Neural cell (in vitro differentiated cells): ENCODE measurements around the gene TTR. TPM values are rescaled to one million over a fixed set of nuclear protein-coding genes. Genes with fewer than 3 reads are reported as not detected.
A peak's percentile ranks its signal among the peaks of the same experiment; 100 is the strongest.

ENCODE experiments used
- H2AFZ ChIP-seq: fragments of 200-600, 300-800 bp; sonication (generic), shearing (Covaris generic); 2 replicates; pipeline ENCODE4 v1.6.0; 2014; ENCODE audit warnings: low read depth, mild to moderate bottlenecking, antibody characterized with exemption, low read length, moderate library complexity
- H3F3A ChIP-seq: fragments of 200-600 bp; shearing (Covaris generic); 2 replicates; pipeline ENCODE4 v1.6.1; 2016; ENCODE audit warnings: mild to moderate bottlenecking, moderate library complexity, mixed read lengths, antibody characterized with exemption, low read length; ENCODE audit not compliant: insufficient read depth, poor library complexity, severe bottlenecking
- H3K27ac ChIP-seq: fragments of 200-600, 300-800 bp; sonication (generic), shearing (Covaris generic); 2 replicates; pipeline ENCODE4 v1.5.1; 2014; ENCODE audit warnings: mild to moderate bottlenecking, low read length, moderate library complexity
- H3K27me3 ChIP-seq: fragments of 300-800, 200-600 bp; sonication (generic), shearing (Covaris generic); 2 replicates; pipeline ENCODE4 v1.6.0; 2014; ENCODE audit warnings: mild to moderate bottlenecking, low read depth, low read length, moderate library complexity; ENCODE audit not compliant: insufficient read depth
- H3K36me3 ChIP-seq: fragments of 300-800, 200-600 bp; sonication (generic), shearing (Covaris generic); 2 replicates; pipeline ENCODE4 v1.5.1; 2014; ENCODE audit warnings: mild to moderate bottlenecking, antibody characterized with exemption, low read length, moderate library complexity; ENCODE audit not compliant: insufficient read depth
- H3K4me2 ChIP-seq: fragments of 300-800, 200-600 bp; sonication (generic), shearing (Covaris generic); 2 replicates; pipeline ENCODE4 v1.6.0; 2014; ENCODE audit warnings: mild to moderate bottlenecking, low read length
- H3K4me3 ChIP-seq: fragments of 300-800, 200-600 bp; sonication (generic), shearing (Covaris generic); 2 replicates; pipeline ENCODE4 v1.5.1; 2014; ENCODE audit warnings: mild to moderate bottlenecking, low read length, moderate library complexity
- H3K79me2 ChIP-seq: fragments of 200-600 bp; shearing (Covaris generic); replicated peaks from 2 replicates; pipeline ENCODE4 v1.6.0; 2014; ENCODE audit warnings: mild to moderate bottlenecking, low read length, moderate library complexity; ENCODE audit not compliant: insufficient read depth
- H3K9ac ChIP-seq: fragments of 300-800, 200-600 bp; sonication (generic), shearing (Covaris generic); 2 replicates; pipeline ENCODE4 v1.6.1; 2016; ENCODE audit warnings: mild to moderate bottlenecking, low read length, mixed read lengths
- H3K9me2 ChIP-seq: fragments of 200-600 bp; shearing (Covaris generic); 2 replicates; pipeline ENCODE4 v1.6.1; 2016; ENCODE audit warnings: mild to moderate bottlenecking, low read length, mixed read lengths; ENCODE audit not compliant: insufficient read depth
- H3K9me3 ChIP-seq: fragments of 200-600, 300-800 bp; sonication (generic), shearing (Covaris generic); 2 replicates; pipeline ENCODE4 v1.6.1; 2016; ENCODE audit warnings: mild to moderate bottlenecking, mixed run types, low read length, moderate library complexity, mixed read lengths
- H4K20me1 ChIP-seq: fragments of 200-600 bp; shearing (Covaris generic); 2 replicates; pipeline ENCODE4 v1.6.1; 2016; ENCODE audit warnings: mild to moderate bottlenecking, mixed run types; ENCODE audit not compliant: insufficient read depth
- CTCF ChIP-seq: fragments of 450-650 bp; IDR thresholded peaks from 2 replicates; pipeline ENCODE4 v1.5.1; 2014; ENCODE audit warnings: antibody characterized with exemption, mild to moderate bottlenecking, moderate library complexity; ENCODE audit not compliant: poor library complexity, severe bottlenecking
- EP300 ChIP-seq: fragments of 450-650 bp; conservative IDR thresholded peaks from 2 replicates; pipeline ENCODE4 v1.6.1; 2014; ENCODE audit warnings: antibody characterized with exemption, mild to moderate bottlenecking, moderate library complexity; ENCODE audit not compliant: poor library complexity, severe bottlenecking
- EZH2 ChIP-seq: fragments of 200-600, 300-800 bp; shearing (Covaris generic), sonication (generic); IDR thresholded peaks from 2 replicates; pipeline ENCODE4 v1.6.1; 2014; ENCODE audit warnings: antibody characterized with exemption, low read length, borderline replicate concordance, mild to moderate bottlenecking; ENCODE audit not compliant: insufficient read depth, poor library complexity, severe bottlenecking
- MXI1 ChIP-seq: fragments of 450-650 bp; conservative IDR thresholded peaks from 2 replicates; pipeline ENCODE4 v1.6.1; 2014; ENCODE audit warnings: antibody characterized with exemption, mild to moderate bottlenecking; ENCODE audit not compliant: poor library complexity, severe bottlenecking
- POLR2AphosphoS5 ChIP-seq: IDR thresholded peaks from 2 replicates; pipeline ENCODE4 v1.6.1; 2012
- RAD21 ChIP-seq: fragments of 450-650 bp; conservative IDR thresholded peaks from 2 replicates; pipeline ENCODE4 v1.6.1; 2014; ENCODE audit warnings: antibody characterized with exemption, mild to moderate bottlenecking, moderate library complexity
- REST ChIP-seq: IDR thresholded peaks from 2 replicates; pipeline ENCODE4 v1.6.1; 2012; ENCODE audit warnings: borderline replicate concordance
- SMC3 ChIP-seq: fragments of 450-650 bp; conservative IDR thresholded peaks from 2 replicates; pipeline ENCODE4 v1.6.1; 2014; ENCODE audit warnings: antibody characterized with exemption, mild to moderate bottlenecking, moderate library complexity; ENCODE audit not compliant: poor library complexity
- TAF1 ChIP-seq: IDR thresholded peaks from 2 replicates; pipeline ENCODE4 v1.6.1; 2012; ENCODE audit warnings: low read depth
- polyA minus RNA-seq: library from RNA; depleted of rRNA, polyadenylated mRNA; stranded (reverse); fragments of >200 nt; gene quantifications from 2 replicates; pipeline ENCODE4 v1.2.3, GENCODE V29; 2014
- polyA plus RNA-seq: library from polyadenylated mRNA; depleted of rRNA; stranded (reverse); fragments of >200 nt; gene quantifications from 2 replicates; pipeline ENCODE4 v1.2.3, GENCODE V29; 2014

TTR gene
- polyA plus RNA-seq (not detected in 2 replicates), polyA minus RNA-seq (not detected in 2 replicates)

GRCh38 chr18:31591628-31592027 is at the start of gene TTR:
Gene TTR, plus strand, starts transcription at chr18:31591877. Its CDS starts 26 bp downstream, at chr18:31591903.
- Histone ChIP-seq H3K27ac (peak within 1 kb of the TSS; percentile 9), H3K79me2 (no peaks in the 10 kb centered on the region), H3K4me3 (no peak within 1 kb of the TSS), H3F3A (no peaks in the 10 kb centered on the region), H4K20me1 (no peaks in the 10 kb centered on the region), H2AFZ (no peak within 1 kb of the TSS), H3K36me3 (no peaks in the 10 kb centered on the region), H3K9me2 (no peaks in the 10 kb centered on the region), H3K9ac (no peak within 1 kb of the TSS), H3K4me2 (no peak within 1 kb of the TSS), H3K9me3 (no peaks in the 10 kb centered on the region), H3K27me3 (no peaks in the 10 kb centered on the region)
- TF ChIP-seq MXI1 = no peak
- no peak for TF ChIP-seq CTCF
- no peak for TF ChIP-seq POLR2AphosphoS5
- no peak for TF ChIP-seq SMC3
- no peak for TF ChIP-seq EZH2
- TF ChIP-seq RAD21 = no peak
- no peak for TF ChIP-seq REST
- no peak for TF ChIP-seq TAF1
- TF ChIP-seq EP300 = no peak

- Histone ChIP-seq H3K27me3 (no peaks in the 10 kb centered on the region), H3K79me2 (no peaks in the 10 kb centered on the region), H3K4me2 (no peak overlapping the region), H3K9me2 (no peaks in the 10 kb centered on the region), H3K4me3 (no peak overlapping the region), H3F3A (no peaks in the 10 kb centered on the region), H2AFZ (no peak overlapping the region), H3K9ac (no peak overlapping the region), H4K20me1 (no peaks in the 10 kb centered on the region), H3K36me3 (no peaks in the 10 kb centered on the region), H3K27ac (no peak overlapping the region), H3K9me3 (no peaks in the 10 kb centered on the region)
- TF ChIP-seq MXI1 (no peak), CTCF (no peak), EZH2 (no peak), SMC3 (no peak), EP300 (no peak), TAF1 (no peak), RAD21 (no peak), POLR2AphosphoS5 (no peak), REST (no peak)
Observed at GRCh38 chr18:31546476-31546875, 45.2 kb upstream of the TTR start.
